ENCODE results near the gene ZNF638. TPM values are rescaled to one million over a fixed set of nuclear protein-coding genes. Genes with fewer than 3 reads are reported as not detected.

Gene ZNF638
- total RNA-seq, 2 donors from 2014 or later: 93.7 to 104 TPM

- H3K9me3 ChIP-seq (ENCODE audit: control insufficient read depth, low read length, poor library complexity, severe bottlenecking): no peaks in the 10 kb centered on the region
- Mint-ChIP-seq H3K36me3 (ENCODE audit: low read depth) (no peaks in the 10 kb centered on the region), H3K4me3 (no peak overlapping the region), H3K4me1 (peaks cover 2% of the 10 kb centered on the region), H3K27me3 (peaks cover 45% of the 10 kb centered on the region), H3K27ac (no peak overlapping the region)
- no peak for DNase-seq
- ATAC-seq: no peak
Observed at GRCh38 chr2:71478806-71479205, 147.2 kb downstream of the ZNF638 start.

GRCh38 chr2:71479261-71479660, 147.7 kb downstream of the ZNF638 start:
- Mint-ChIP-seq H3K27ac (no peak overlapping the region), H3K4me1 (peaks cover 2% of the 10 kb centered on the region), H3K4me3 (no peak overlapping the region), H3K27me3 (peaks cover 43% of the 10 kb centered on the region), H3K36me3 (ENCODE audit: low read depth) (no peaks in the 10 kb centered on the region)
- ATAC-seq: no peak
- DNase-seq: no peak
- H3K9me3 ChIP-seq (ENCODE audit: control insufficient read depth, low read length, poor library complexity, severe bottlenecking): no peaks in the 10 kb centered on the region

DNA sequence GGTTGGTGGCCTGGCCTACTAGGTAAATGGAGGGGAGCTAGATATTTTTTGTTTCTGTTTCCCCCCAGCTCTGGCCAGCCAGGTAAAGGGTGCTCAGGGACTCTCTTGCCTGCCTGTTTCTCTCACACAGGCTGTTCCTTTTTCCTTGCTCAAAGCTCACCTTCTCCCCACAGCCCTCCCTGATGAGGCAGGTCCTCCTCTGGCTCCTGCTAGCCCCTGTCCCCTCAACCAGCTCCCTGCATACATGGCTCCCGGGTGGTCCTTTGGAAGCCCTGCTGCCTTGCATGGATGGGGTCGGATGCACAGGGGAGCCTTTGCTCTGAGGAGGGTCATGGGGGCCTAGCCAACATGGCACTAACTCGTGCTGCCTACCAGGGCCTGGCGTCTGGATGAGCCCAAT, 149.5 kb downstream of the ZNF638 start:
- no peak for DNase-seq
- H3K4me1 Mint-ChIP-seq: peaks cover under 1% of the 10 kb centered on the region

GRCh38 chr2:71482055-71482454, 150.5 kb downstream of the ZNF638 start:
- no peak overlapping the region for H3K27ac Mint-ChIP-seq
- H3K27me3 Mint-ChIP-seq: peaks cover 41% of the 10 kb centered on the region
- ATAC-seq (no peak), DNase-seq (no peak)
- H3K9me3 ChIP-seq (ENCODE audit: control insufficient read depth, low read length, poor library complexity, severe bottlenecking): no peaks in the 10 kb centered on the region
- peaks cover 3% of the 10 kb centered on the region for H3K4me1 Mint-ChIP-seq
- no peaks in the 10 kb centered on the region for H3K36me3 Mint-ChIP-seq (ENCODE audit: low read depth)
- no peak overlapping the region for H3K4me3 Mint-ChIP-seq

More for the DNA sequence above, 149.5 kb downstream of the ZNF638 start:
- no peaks in the 10 kb centered on the region for H3K9me3 ChIP-seq (ENCODE audit: control insufficient read depth, low read length, poor library complexity, severe bottlenecking)
- Mint-ChIP-seq H3K27me3 (peaks cover 39% of the 10 kb centered on the region), H3K27ac (no peak overlapping the region), H3K4me3 (no peak overlapping the region), H3K36me3 (ENCODE audit: low read depth) (no peaks in the 10 kb centered on the region)
- no peak for ATAC-seq

GRCh38 chr2:71483246-71483645, 151.7 kb downstream of the ZNF638 start:
- Mint-ChIP-seq H3K36me3 (ENCODE audit: low read depth) (no peaks in the 10 kb centered on the region), H3K27me3 (peaks cover 39% of the 10 kb centered on the region), H3K4me3 (no peak overlapping the region), H3K4me1 (peaks cover 3% of the 10 kb centered on the region), H3K27ac (no peak overlapping the region)
- DNase-seq (no peak), ATAC-seq (no peak)
- H3K9me3 ChIP-seq (ENCODE audit: control insufficient read depth, low read length, poor library complexity, severe bottlenecking): no peaks in the 10 kb centered on the region

DNA sequence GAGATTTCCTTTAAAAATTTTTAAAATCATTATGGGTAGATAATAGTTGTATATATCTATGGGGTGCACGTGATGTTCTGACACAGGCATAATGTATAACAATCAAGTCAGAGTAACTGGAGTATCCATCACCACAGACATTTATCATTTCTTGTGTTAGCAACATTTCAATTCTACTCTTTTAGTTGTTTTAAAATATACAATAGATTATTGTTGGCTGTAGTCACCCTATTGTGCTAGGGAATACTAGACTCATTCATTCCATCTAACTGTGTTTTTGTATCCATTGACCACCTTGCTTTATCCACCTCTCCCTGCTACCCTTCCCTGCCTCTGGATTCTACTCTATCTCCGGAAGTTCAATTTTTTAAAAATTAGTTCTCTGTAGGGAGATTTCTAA, 152.8 kb downstream of the ZNF638 start:
- DNase-seq (no peak), ATAC-seq (no peak)
- Mint-ChIP-seq H3K27me3 (peaks cover 46% of the 10 kb centered on the region), H3K36me3 (ENCODE audit: low read depth) (no peaks in the 10 kb centered on the region), H3K4me1 (peaks cover 3% of the 10 kb centered on the region), H3K4me3 (no peak overlapping the region), H3K27ac (no peak overlapping the region)
- no peaks in the 10 kb centered on the region for H3K9me3 ChIP-seq (ENCODE audit: control insufficient read depth, low read length, poor library complexity, severe bottlenecking)

Other genes with a start within 250 kb of the ZNF638 start
- 10 to 100 TPM in 1 of 2 donors, 1 to 10 TPM in 1; 9.6 to 11.3 TPM for gene MCEE, start 201.6 kb upstream of the ZNF638 start, total RNA-seq
- 10 to 100 TPM; 28.3 to 42.3 TPM for gene MPHOSPH10, start 201.1 kb upstream of the ZNF638 start, total RNA-seq
- gene PAIP2B, start 104.7 kb upstream of the ZNF638 start, total RNA-seq: 1 to 10 TPM; 2.4 to 2.9 TPM
- 1 to 10 TPM in 1 of 2 donors, under 1 TPM in 1; 0.34 to 2.8 TPM for gene DYSF, start 121.8 kb downstream of the ZNF638 start, total RNA-seq

Measured in T-helper 17 cell (primary cell).